HG03378 (cell line): ENCODE measurements around the gene HDAC5.
"Not testable (repeated sequence)": the region's sequence is repeated elsewhere in the genome, so short reads cannot be mapped to it uniquely, and the experiment has no call there.

ENCODE experiments used
- ATAC-seq: cut with Tn5 transposase; IDR thresholded peaks from one replicate; pipeline ENCODE4 v1.9.1; 2021; ENCODE audit warnings: mild to moderate bottlenecking, moderate library complexity; ENCODE audit not compliant: unreplicated experiment

HDAC5 gene

GRCh38 chr17:44112284-44113280 is 10.9 kb downstream of the HDAC5 start:
- ATAC-seq: no peak

GRCh38 chr17:44111777-44112176 is 11.7 kb downstream of the HDAC5 start:
- ATAC-seq: no peak

- no peak for ATAC-seq
Measured at GRCh38 chr17:44110823-44111633, 12.4 kb downstream of the HDAC5 start.

GRCh38 chr17:44110011-44110686 is 13.3 kb downstream of the HDAC5 start:
- no peak for ATAC-seq

- no peak for ATAC-seq
Measured at GRCh38 chr17:44109312-44109630, 14.2 kb downstream of the HDAC5 start.

- no peak for ATAC-seq
Measured at GRCh38 chr17:44108440-44109311, 14.8 kb downstream of the HDAC5 start.

GRCh38 chr17:44106801-44107200 is 16.6 kb downstream of the HDAC5 start:
- no peak for ATAC-seq

- no peak for ATAC-seq
Measured at GRCh38 chr17:44105941-44106340, 17.5 kb downstream of the HDAC5 start.

- no peak for ATAC-seq
Measured at GRCh38 chr17:44105483-44105882, 18.0 kb downstream of the HDAC5 start.

- ATAC-seq: no peak
Measured at GRCh38 chr17:44102849-44103622, 20.4 kb downstream of the HDAC5 start.

GRCh38 chr17:44101858-44102257 is 21.6 kb downstream of the HDAC5 start:
- ATAC-seq: not testable (repeated sequence)

- ATAC-seq: no peak
Measured at GRCh38 chr17:44097110-44097958, 26.1 kb downstream of the HDAC5 start.

- ATAC-seq: no peak
Measured at GRCh38 chr17:44095647-44096496, 27.6 kb downstream of the HDAC5 start.

GRCh38 chr17:44095388-44095646 is 28.1 kb downstream of the HDAC5 start:
- no peak for ATAC-seq

GRCh38 chr17:44094701-44095387 is 28.6 kb downstream of the HDAC5 start:
- no peak for ATAC-seq

- ATAC-seq: no peak
Measured at GRCh38 chr17:44093231-44093900, 30.1 kb downstream of the HDAC5 start.

- no peak for ATAC-seq
Measured at GRCh38 chr17:44092051-44092450, 31.4 kb downstream of the HDAC5 start.
